HepG2 (cell line): Measurements from ENCODE around the gene SRXN1. TPM values are rescaled to one million over a fixed set of nuclear protein-coding genes. Genes with fewer than 3 reads are reported as not detected.
A peak's percentile ranks its signal among the peaks of the same experiment; 100 is the strongest.

Source experiments
- FOXJ3 ChIP-seq: sonication (generic); formaldehyde crosslinking; IDR thresholded peaks from 2 replicates; pipeline ENCODE4 v1.4.0; 2020; ENCODE audit warnings: missing genetic modification reagents, mild to moderate bottlenecking, borderline replicate concordance
- KLF9 ChIP-seq: IDR thresholded peaks from 2 replicates; pipeline ENCODE4 v1.6.1; 2016; ENCODE audit warnings: low read depth
- NR2F2 ChIP-seq: IDR thresholded peaks from 2 replicates; pipeline ENCODE4 v1.6.1; 2012; ENCODE audit warnings: low read depth, inconsistent platforms, borderline replicate concordance
- PHF20 ChIP-seq: sonication (generic); formaldehyde crosslinking; IDR thresholded peaks from 2 replicates; pipeline ENCODE4 v1.5.0; 2020; ENCODE audit warnings: mild to moderate bottlenecking, missing genetic modification reagents
- POGZ ChIP-seq: sonication (generic); formaldehyde crosslinking; IDR thresholded peaks from 2 replicates; pipeline ENCODE4 v1.4.0; 2020; ENCODE audit warnings: mild to moderate bottlenecking, missing genetic modification reagents
- PTBP1 ChIP-seq: fragments of 200-400 bp; formaldehyde crosslinking; IDR thresholded peaks from 2 replicates; pipeline ENCODE4 v1.6.1; 2018; ENCODE audit warnings: low read length, low read depth; ENCODE audit not compliant: poor library complexity, severe bottlenecking
- RAD51 ChIP-seq: fragments of 450-650 bp; IDR thresholded peaks from 2 replicates; pipeline ENCODE4 v1.6.1; 2016; ENCODE audit warnings: borderline replicate concordance
- RARG ChIP-seq: sonication (generic); formaldehyde crosslinking; IDR thresholded peaks from 2 replicates; pipeline ENCODE4 v1.4.0; 2020; ENCODE audit warnings: low read depth, mild to moderate bottlenecking, missing genetic modification reagents
- RBM39 ChIP-seq: fragments of 200-400 bp; formaldehyde crosslinking; IDR thresholded peaks from one replicate; pipeline ENCODE4 v1.6.1; 2018; ENCODE audit warnings: antibody characterized with exemption, mild to moderate bottlenecking, low read depth, low read length; ENCODE audit not compliant: poor library complexity, severe bottlenecking
- SMARCE1 ChIP-seq: fragments of 450-650 bp; IDR thresholded peaks from 2 replicates; pipeline ENCODE4 v1.6.1; 2017; ENCODE audit warnings: borderline replicate concordance
- THYN1 ChIP-seq: sonication (generic); formaldehyde crosslinking; IDR thresholded peaks from 2 replicates; pipeline ENCODE4 v1.8.1; 2023; ENCODE audit warnings: low read depth, mild to moderate bottlenecking, moderate library complexity, missing genetic modification reagents, borderline replicate concordance
- ZFP90 ChIP-seq: sonication (generic); formaldehyde crosslinking; IDR thresholded peaks from 2 replicates; pipeline ENCODE4 v1.8.0; 2022; ENCODE audit warnings: missing genetic modification reagents, mild to moderate bottlenecking, inconsistent platforms, borderline replicate concordance
- ZNF343 ChIP-seq: sonication (generic); formaldehyde crosslinking; IDR thresholded peaks from 2 replicates; pipeline ENCODE4 v1.4.0; 2020; ENCODE audit warnings: mild to moderate bottlenecking, missing genetic modification reagents
- ZNF451 ChIP-seq: sonication (generic); formaldehyde crosslinking; IDR thresholded peaks from 2 replicates; pipeline ENCODE4 v1.5.0; 2020; ENCODE audit warnings: mild to moderate bottlenecking, missing genetic modification reagents
- ZNF781 ChIP-seq: sonication (generic); formaldehyde crosslinking; IDR thresholded peaks from 2 replicates; pipeline ENCODE4 v1.5.1; 2020; ENCODE audit warnings: borderline replicate concordance, mild to moderate bottlenecking, missing genetic modification reagents; ENCODE audit errors: not compliant biosample characterization
- ZNF841 ChIP-seq: sonication (generic); formaldehyde crosslinking; IDR thresholded peaks from 2 replicates; pipeline ENCODE4 v1.8.1; 2023; ENCODE audit warnings: missing genetic modification reagents, borderline replicate concordance
- polyA plus RNA-seq, 8 experiments: library from polyadenylated mRNA; depleted of rRNA in 3 of 8; stranded (reverse) in 7 of 8; unstranded in 1 of 8; fragments of >200 nt; fragmentation: Illumina TruSeq in 4 of 8; extraction: Trizol in 4 of 8; gene quantifications; 2 replicates each; pipeline versions ENCODE4 v1.2.1 to v1.2.3, GENCODE V29; 2011 to 2016; ENCODE audit warnings: low read depth in 4 of 8, missing spikeins in 1 of 8, mixed read lengths in 1 of 8; ENCODE audit not compliant: insufficient read depth in 1 of 8
- total RNA-seq, 5 experiments: library from RNA; depleted of rRNA; stranded (reverse); fragments of >200 nt; fragmentation: Illumina TruSeq; extraction: Trizol; gene quantifications; 2 replicates each; pipeline ENCODE4 v1.2.3, GENCODE V29; 2016; ENCODE audit warnings: low read depth in 1 of 5
- TF ChIP-seq, protein P1 (sequence below): conservative IDR thresholded peaks from 2 replicates; pipeline ENCODE4 v1.6.1; 2018; ENCODE audit warnings: missing genetic modification reagents
- TF ChIP-seq, protein P2 (sequence below): sonication (generic); formaldehyde crosslinking; IDR thresholded peaks from 2 replicates; pipeline ENCODE4 v1.4.0; 2020; ENCODE audit warnings: missing genetic modification reagents, mild to moderate bottlenecking, borderline replicate concordance
- TF ChIP-seq, protein P3 (sequence below): sonication (generic); formaldehyde crosslinking; IDR thresholded peaks from 2 replicates; pipeline ENCODE4 v1.5.1; 2020; ENCODE audit warnings: missing genetic modification reagents, mild to moderate bottlenecking, borderline replicate concordance
- TF ChIP-seq, protein P4 (sequence below): sonication (generic); formaldehyde crosslinking; IDR thresholded peaks from 2 replicates; pipeline ENCODE4 v1.5.1; 2020; ENCODE audit warnings: missing genetic modification reagents, mild to moderate bottlenecking, borderline replicate concordance

SRXN1 gene
- total and polyA plus RNA-seq, 2 of the 13 experiments (the other 11 are each of a cell fraction or from before 2014, with no cell fraction given) = 29.9 to 87.7 TPM

DNA sequence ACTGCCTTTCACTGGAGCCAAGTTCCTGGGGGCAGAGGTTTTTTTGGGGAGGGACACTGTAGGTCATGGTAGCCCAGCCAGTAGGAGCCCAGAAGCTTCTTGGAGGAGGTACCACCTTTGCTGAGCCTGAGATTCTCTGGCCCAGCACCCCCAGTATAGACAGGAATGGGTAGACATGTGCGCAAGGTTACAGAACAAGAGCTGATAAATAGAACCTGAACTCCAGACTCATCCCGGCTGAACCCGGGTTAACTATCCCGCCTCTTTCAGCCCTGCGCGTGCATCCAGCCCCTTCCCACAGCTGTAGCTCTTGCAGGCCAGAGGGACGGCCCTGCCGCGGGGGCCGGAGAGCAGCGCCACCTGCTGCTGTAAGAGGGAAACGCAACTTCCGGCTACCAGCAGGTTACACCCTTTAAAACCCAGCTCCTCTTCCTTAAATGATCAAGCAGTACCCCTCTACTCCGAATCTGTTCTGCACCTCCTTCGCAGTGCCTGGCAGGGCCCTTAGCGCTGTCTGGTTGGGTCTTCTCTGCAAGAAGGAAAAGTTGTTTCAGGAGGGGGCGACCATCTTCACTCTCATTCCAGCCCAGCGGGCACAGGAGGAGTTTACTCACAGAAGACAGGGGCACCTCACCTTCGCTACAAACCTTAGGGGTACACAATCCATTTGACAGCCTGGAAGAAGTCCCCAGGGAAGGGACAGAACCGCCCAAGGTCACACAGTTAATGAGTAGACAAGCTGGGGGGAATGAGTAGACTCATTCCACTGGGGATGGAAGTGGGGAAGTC is 7.5 kb downstream of the SRXN1 start (continued):
- TF ChIP-seq, protein P1, sequence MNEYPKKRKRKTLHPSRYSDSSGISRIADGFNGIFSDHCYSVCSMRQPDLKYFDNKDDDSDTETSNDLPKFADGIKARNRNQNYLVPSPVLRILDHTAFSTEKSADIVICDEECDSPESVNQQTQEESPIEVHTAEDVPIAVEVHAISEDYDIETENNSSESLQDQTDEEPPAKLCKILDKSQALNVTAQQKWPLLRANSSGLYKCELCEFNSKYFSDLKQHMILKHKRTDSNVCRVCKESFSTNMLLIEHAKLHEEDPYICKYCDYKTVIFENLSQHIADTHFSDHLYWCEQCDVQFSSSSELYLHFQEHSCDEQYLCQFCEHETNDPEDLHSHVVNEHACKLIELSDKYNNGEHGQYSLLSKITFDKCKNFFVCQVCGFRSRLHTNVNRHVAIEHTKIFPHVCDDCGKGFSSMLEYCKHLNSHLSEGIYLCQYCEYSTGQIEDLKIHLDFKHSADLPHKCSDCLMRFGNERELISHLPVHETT (CRISPR knock-in tag) = 0 out of 2 replicates have a peak, but pooled peaks have one; percentile 41
- TF ChIP-seq, protein P2, sequence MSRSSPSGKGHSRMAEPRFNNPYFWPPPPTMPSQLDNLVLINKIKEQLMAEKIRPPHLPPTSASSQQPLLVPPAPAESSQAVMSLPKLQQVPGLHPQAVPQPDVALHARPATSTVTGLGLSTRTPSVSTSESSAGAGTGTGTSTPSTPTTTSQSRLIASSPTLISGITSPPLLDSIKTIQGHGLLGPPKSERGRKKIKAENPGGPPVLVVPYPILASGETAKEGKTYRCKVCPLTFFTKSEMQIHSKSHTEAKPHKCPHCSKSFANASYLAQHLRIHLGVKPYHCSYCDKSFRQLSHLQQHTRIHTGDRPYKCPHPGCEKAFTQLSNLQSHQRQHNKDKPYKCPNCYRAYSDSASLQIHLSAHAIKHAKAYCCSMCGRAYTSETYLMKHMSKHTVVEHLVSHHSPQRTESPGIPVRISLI (CRISPR knock-in tag) = peak; percentile 63
- TF ChIP-seq, protein P3, sequence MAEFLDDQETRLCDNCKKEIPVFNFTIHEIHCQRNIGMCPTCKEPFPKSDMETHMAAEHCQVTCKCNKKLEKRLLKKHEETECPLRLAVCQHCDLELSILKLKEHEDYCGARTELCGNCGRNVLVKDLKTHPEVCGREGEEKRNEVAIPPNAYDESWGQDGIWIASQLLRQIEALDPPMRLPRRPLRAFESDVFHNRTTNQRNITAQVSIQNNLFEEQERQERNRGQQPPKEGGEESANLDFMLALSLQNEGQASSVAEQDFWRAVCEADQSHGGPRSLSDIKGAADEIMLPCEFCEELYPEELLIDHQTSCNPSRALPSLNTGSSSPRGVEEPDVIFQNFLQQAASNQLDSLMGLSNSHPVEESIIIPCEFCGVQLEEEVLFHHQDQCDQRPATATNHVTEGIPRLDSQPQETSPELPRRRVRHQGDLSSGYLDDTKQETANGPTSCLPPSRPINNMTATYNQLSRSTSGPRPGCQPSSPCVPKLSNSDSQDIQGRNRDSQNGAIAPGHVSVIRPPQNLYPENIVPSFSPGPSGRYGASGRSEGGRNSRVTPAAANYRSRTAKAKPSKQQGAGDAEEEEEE (CRISPR knock-in tag) = no peak
- TF ChIP-seq FOXJ3 (CRISPR knock-in tag) = peak; percentile 40; the same call in 1 of the 2 replicates
- no peak for TF ChIP-seq RAD51
- peak; percentile 88; the same call in 1 of the 2 replicates for TF ChIP-seq ZFP90
- peak; percentile 87; the same call in 1 of the 2 replicates for TF ChIP-seq ZNF451 (CRISPR knock-in tag)
- peak; percentile 77 for TF ChIP-seq PTBP1
- TF ChIP-seq NR2F2 = no peak
- peak; percentile 94 for TF ChIP-seq POGZ
- no peak for TF ChIP-seq ZNF781 (CRISPR knock-in tag)
- no peak for TF ChIP-seq RARG (CRISPR knock-in tag)
- peak; percentile 45; the same call in 1 of the 2 replicates for TF ChIP-seq PHF20 (CRISPR knock-in tag)
- no peak for TF ChIP-seq SMARCE1
- no peak for TF ChIP-seq ZNF343
- TF ChIP-seq, protein P4, sequence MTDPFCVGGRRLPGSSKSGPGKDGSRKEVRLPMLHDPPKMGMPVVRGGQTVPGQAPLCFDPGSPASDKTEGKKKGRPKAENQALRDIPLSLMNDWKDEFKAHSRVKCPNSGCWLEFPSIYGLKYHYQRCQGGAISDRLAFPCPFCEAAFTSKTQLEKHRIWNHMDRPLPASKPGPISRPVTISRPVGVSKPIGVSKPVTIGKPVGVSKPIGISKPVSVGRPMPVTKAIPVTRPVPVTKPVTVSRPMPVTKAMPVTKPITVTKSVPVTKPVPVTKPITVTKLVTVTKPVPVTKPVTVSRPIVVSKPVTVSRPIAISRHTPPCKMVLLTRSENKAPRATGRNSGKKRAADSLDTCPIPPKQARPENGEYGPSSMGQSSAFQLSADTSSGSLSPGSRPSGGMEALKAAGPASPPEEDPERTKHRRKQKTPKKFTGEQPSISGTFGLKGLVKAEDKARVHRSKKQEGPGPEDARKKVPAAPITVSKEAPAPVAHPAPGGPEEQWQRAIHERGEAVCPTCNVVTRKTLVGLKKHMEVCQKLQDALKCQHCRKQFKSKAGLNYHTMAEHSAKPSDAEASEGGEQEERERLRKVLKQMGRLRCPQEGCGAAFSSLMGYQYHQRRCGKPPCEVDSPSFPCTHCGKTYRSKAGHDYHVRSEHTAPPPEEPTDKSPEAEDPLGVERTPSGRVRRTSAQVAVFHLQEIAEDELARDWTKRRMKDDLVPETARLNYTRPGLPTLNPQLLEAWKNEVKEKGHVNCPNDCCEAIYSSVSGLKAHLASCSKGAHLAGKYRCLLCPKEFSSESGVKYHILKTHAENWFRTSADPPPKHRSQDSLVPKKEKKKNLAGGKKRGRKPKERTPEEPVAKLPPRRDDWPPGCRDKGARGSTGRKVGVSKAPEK = no peak
- TF ChIP-seq THYN1 (CRISPR knock-in tag) = no peak
- no peak for TF ChIP-seq ZNF841 (CRISPR knock-in tag)
- peak; percentile 96 for TF ChIP-seq RBM39
- TF ChIP-seq KLF9 (CRISPR knock-in tag) = no peak
